Measurements from ENCODE around the gene CIAPIN1. TPM values are rescaled to one million over a fixed set of nuclear protein-coding genes. Genes with fewer than 3 reads are reported as not detected.

Gene CIAPIN1
- total RNA-seq, 1 experiment from 2014 or later, result 82.8 TPM

- TF ChIP-seq, protein P1, sequence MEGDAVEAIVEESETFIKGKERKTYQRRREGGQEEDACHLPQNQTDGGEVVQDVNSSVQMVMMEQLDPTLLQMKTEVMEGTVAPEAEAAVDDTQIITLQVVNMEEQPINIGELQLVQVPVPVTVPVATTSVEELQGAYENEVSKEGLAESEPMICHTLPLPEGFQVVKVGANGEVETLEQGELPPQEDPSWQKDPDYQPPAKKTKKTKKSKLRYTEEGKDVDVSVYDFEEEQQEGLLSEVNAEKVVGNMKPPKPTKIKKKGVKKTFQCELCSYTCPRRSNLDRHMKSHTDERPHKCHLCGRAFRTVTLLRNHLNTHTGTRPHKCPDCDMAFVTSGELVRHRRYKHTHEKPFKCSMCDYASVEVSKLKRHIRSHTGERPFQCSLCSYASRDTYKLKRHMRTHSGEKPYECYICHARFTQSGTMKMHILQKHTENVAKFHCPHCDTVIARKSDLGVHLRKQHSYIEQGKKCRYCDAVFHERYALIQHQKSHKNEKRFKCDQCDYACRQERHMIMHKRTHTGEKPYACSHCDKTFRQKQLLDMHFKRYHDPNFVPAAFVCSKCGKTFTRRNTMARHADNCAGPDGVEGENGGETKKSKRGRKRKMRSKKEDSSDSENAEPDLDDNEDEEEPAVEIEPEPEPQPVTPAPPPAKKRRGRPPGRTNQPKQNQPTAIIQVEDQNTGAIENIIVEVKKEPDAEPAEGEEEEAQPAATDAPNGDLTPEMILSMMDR (conservative IDR thresholded peaks at IDR 0.05), result no peak
- peaks cover 6 to 8% of the 10 kb centered on the region in 2 experiments; a peak in 4 of 5 replicates for H3K9me3 Mint-ChIP-seq
These were observed 1.7 kb downstream of the CIAPIN1 start for GRCh38 chr16:57445510-57445909.

More at GRCh38 chr16:57445510-57445909, 1.7 kb downstream of the CIAPIN1 start:
- Histone ChIP-seq H2BK20ac (ENCODE audit: low read depth, low read length, poor library complexity, severe bottlenecking) (no peak overlapping the region), H3K4me2 (ENCODE audit: insufficient read depth, insufficient read length, low read length) (no peak overlapping the region), H3K27ac (ENCODE audit: insufficient read length, low read depth, low read length) (no peak overlapping the region), H2BK12ac (ENCODE audit: insufficient read length, low read depth, low read length) (no peak overlapping the region), H3K27me3 (ENCODE audit: insufficient read depth, low read length) (no peaks in the 10 kb centered on the region), H2AK5ac (ENCODE audit: insufficient read length, low read length) (no peak overlapping the region), H3K4ac (ENCODE audit: low read depth, low read length) (no peak overlapping the region), H3K9ac (ENCODE audit: extremely low read depth, insufficient read length, low read length) (no peak overlapping the region), H3T11ph (ENCODE audit: low read length) (no peak overlapping the region), H4K5ac (ENCODE audit: insufficient read length, low read depth, low read length) (no peak overlapping the region), H2BK120ac (ENCODE audit: low read depth, low read length, poor library complexity, severe bottlenecking) (no peak overlapping the region), H3K23ac (ENCODE audit: insufficient read length, low read depth, low read length) (no peak overlapping the region), H2BK5ac (ENCODE audit: insufficient read length, low read length) (no peak overlapping the region), H3K18ac (ENCODE audit: insufficient read length, low read depth, low read length) (no peak overlapping the region), H3K56ac (ENCODE audit: insufficient read length, low read depth, low read length) (no peak overlapping the region), H2AFZ (ENCODE audit: low read length) (no peak overlapping the region), H3K14ac (ENCODE audit: insufficient read depth, low read length) (no peak overlapping the region), H4K91ac (ENCODE audit: insufficient read length, low read depth, low read length) (no peak overlapping the region), H3K79me2 (ENCODE audit: insufficient read depth, low read length) (peaks cover 2% of the 10 kb centered on the region; the same call in 1 of the 2 replicates), H4K8ac (replicated peaks; ENCODE audit: insufficient read length, low read depth, low read length) (no peak overlapping the region), H3K9me3 (ENCODE audit: control insufficient read depth, low read depth, low read length) (no peaks in the 10 kb centered on the region), H3K79me1 (ENCODE audit: insufficient read depth, low read depth, low read length, poor library complexity, severe bottlenecking) (peaks cover 5% of the 10 kb centered on the region), H4K20me1 (ENCODE audit: control insufficient read depth, insufficient read depth, insufficient read length) (no peaks in the 10 kb centered on the region), H3K4me1 (ENCODE audit: insufficient read depth, low read length) (no peaks in the 10 kb centered on the region), H3K23me2 (ENCODE audit: insufficient read length, low read depth, low read length, poor library complexity, severe bottlenecking) (peaks cover 10% of the 10 kb centered on the region), H2BK15ac (ENCODE audit: low read depth, low read length) (no peak overlapping the region)
- DNase-seq, result no peak
- H3K27me3 Mint-ChIP-seq (ENCODE audit: low read depth), result no peaks in the 10 kb centered on the region
- H3K27ac Mint-ChIP-seq, result no peak overlapping the region
- H3K4me3 Mint-ChIP-seq, result peak overlapping the region; percentile 33 to 40; a peak in 3 of 5 replicates
- peaks cover 12 to 18% (median 18%) of the 10 kb centered on the region in 3 experiments for H3K36me3 Mint-ChIP-seq (ENCODE audit: insufficient read depth in 1 of 3, low read depth in 3 of 3)
- H3K4me1 Mint-ChIP-seq, result peaks cover 7 to 15% of the 10 kb centered on the region in 2 experiments
- WGBS (ENCODE audit: extremely low coverage, insufficient read length, low lambda C conversion rate), result no CpG with 5 or more reads among the region's 2 CpGs

Measured in H9 (cell line).